B cell (primary cell): Measurements from ENCODE around the gene HSD3B2. TPM values are rescaled to one million over a fixed set of nuclear protein-coding genes. Genes with fewer than 3 reads are reported as not detected.

Experiments
- ATAC-seq: fragments of 200-7000 bp; cut with Tn5 transposase; one replicate; pipeline ENCODE4 v1.10.0; 2021; ENCODE audit warnings: low read depth, mild to moderate bottlenecking, moderate number of reproducible peaks, moderate library complexity
- CTCF ChIA-PET: fragments of 350-600 bp; sonication (Branson Sonifier 250); formaldehyde crosslinking; loops from one replicate; lab custom pipeline; 2021; ENCODE audit warnings: antibody characterized with exemption, inconsistent platforms; lab: Charles Lee
- POLR2A ChIA-PET: fragments of 350-600 bp; sonication (Branson Sonifier 250); formaldehyde crosslinking; loops from one replicate; lab custom pipeline; 2021; ENCODE audit warnings: antibody characterized with exemption; lab: Charles Lee
- DNase-seq: peaks from one replicate; pipeline ENCODE4 v3.0.0; 2013
- H2AFZ ChIP-seq: 2 replicates; pipeline ENCODE4 v1.6.1; 2012; ENCODE audit warnings: mild to moderate bottlenecking, low read depth, low read length; ENCODE audit not compliant: insufficient read depth, poor library complexity, severe bottlenecking
- H3K27ac ChIP-seq, 2 donors: 1 replicate in 1 of 2; 2 replicates in 1 of 2; pipeline ENCODE4 v1.5.1; 2012 to 2013; ENCODE audit warnings: low read length in 2 of 2, mild to moderate bottlenecking in 2 of 2, moderate library complexity in 1 of 2
- H3K27me3 ChIP-seq, 4 experiments: fragments of 200-600 bp in 1 of 4; sonication (generic) in 1 of 4; replicated peaks in 1 of 4; 1 replicate in 2 of 4; 2 replicates in 2 of 4; pipeline versions ENCODE4 v1.6.1 to v1.7.0; 2013 to 2016; ENCODE audit warnings: low read length in 3 of 4, mild to moderate bottlenecking in 2 of 4, mixed read lengths in 1 of 4, moderate library complexity in 1 of 4; ENCODE audit not compliant: insufficient read depth in 4 of 4, control insufficient read depth in 3 of 4; ENCODE audit errors: control extremely low read depth in 1 of 4
- H3K36me3 ChIP-seq, 2 experiments: replicated peaks in 1 of 2; 1 replicate in 1 of 2; 2 replicates in 1 of 2; pipeline versions ENCODE4 v1.6.1 to v1.7.1; 2013; ENCODE audit warnings: low read length in 1 of 2; ENCODE audit not compliant: insufficient read depth in 2 of 2, control insufficient read depth in 1 of 2; ENCODE audit errors: control extremely low read depth in 1 of 2, extremely low read depth in 1 of 2
- H3K4me1 ChIP-seq, 2 donors: fragments of 200-600 bp in 1 of 2; sonication (generic) in 1 of 2; 1 replicate in 1 of 2; 2 replicates in 1 of 2; pipeline versions ENCODE4 v1.5.1 to v1.6.1; 2013 to 2017; ENCODE audit warnings: low read length in 2 of 2; ENCODE audit not compliant: control insufficient read depth in 2 of 2, insufficient read depth in 2 of 2
- H3K4me2 ChIP-seq: replicated peaks from 2 replicates; pipeline ENCODE3; 2012; ENCODE audit warnings: mild to moderate bottlenecking, low read depth, low read length; ENCODE audit not compliant: poor library complexity, severe bottlenecking
- H3K4me3 ChIP-seq, 5 experiments: fragments of 200-600 bp in 1 of 5; sonication (generic) in 1 of 5; 1 replicate in 3 of 5; 2 replicates in 2 of 5; pipeline versions ENCODE4 v1.5.1 to v1.7.0; 2011 to 2016; ENCODE audit warnings: low read length in 4 of 5, mild to moderate bottlenecking in 4 of 5, low read depth in 2 of 5, control low read depth in 1 of 5, moderate library complexity in 1 of 5; ENCODE audit not compliant: insufficient read depth in 1 of 5; ENCODE audit errors: control extremely low read depth in 1 of 5, extremely low read depth in 1 of 5
- H3K79me2 ChIP-seq: fragments of 200-600 bp; sonication (generic); one replicate; pipeline ENCODE4 v1.6.0; 2016; ENCODE audit warnings: low read length; ENCODE audit not compliant: control insufficient read depth, insufficient read depth
- H3K9ac ChIP-seq: fragments of 200-600 bp; sonication (generic); 2 replicates; pipeline ENCODE4 v1.6.1; 2017; ENCODE audit warnings: mild to moderate bottlenecking, low read length, moderate library complexity
- H3K9me3 ChIP-seq, 3 donors: one replicate each; pipeline versions ENCODE4 v1.6.1 to v1.7.1; 2013; ENCODE audit warnings: low read length in 2 of 3; ENCODE audit not compliant: control insufficient read depth in 2 of 3, insufficient read depth in 1 of 3; ENCODE audit errors: control extremely low read depth in 1 of 3
- H4K20me1 ChIP-seq: 2 replicates; pipeline ENCODE4 v1.6.0; 2012; ENCODE audit warnings: mild to moderate bottlenecking, low read length; ENCODE audit not compliant: insufficient read depth, control insufficient read depth, poor library complexity, severe bottlenecking
- H3K27ac Mint-ChIP-seq: one replicate; pipeline ENCODE4 v1.8.0; 2021; ENCODE audit warnings: mixed read lengths
- H3K27me3 Mint-ChIP-seq: one replicate; pipeline ENCODE4 v1.8.0; 2021; ENCODE audit warnings: mixed read lengths
- H3K4me1 Mint-ChIP-seq: one replicate; pipeline ENCODE4 v1.8.0; 2021; ENCODE audit warnings: mixed read lengths
- H3K4me3 Mint-ChIP-seq: one replicate; pipeline ENCODE4 v1.8.0; 2021; ENCODE audit warnings: mixed read lengths
- H3K9me3 Mint-ChIP-seq: one replicate; pipeline ENCODE4 v1.8.0; 2022; ENCODE audit warnings: mixed read lengths; ENCODE audit not compliant: insufficient read depth
- CTCF ChIP-seq: fragments of 200-600 bp; IDR thresholded peaks from one replicate; pipeline ENCODE4 v1.8.0; 2022; ENCODE audit warnings: antibody characterized with exemption, mild to moderate bottlenecking
- EZH2 ChIP-seq: IDR thresholded peaks from 2 replicates; pipeline ENCODE4 v1.6.1; 2012; ENCODE audit warnings: borderline replicate concordance, low read depth, mild to moderate bottlenecking, moderate library complexity, low read length; ENCODE audit not compliant: insufficient read depth, poor library complexity, severe bottlenecking
- WGBS: methylation state at CpG from one replicate; pipeline ENCODE4 v1.1.5; 2013; ENCODE audit warnings: missing lambda C conversion rate; ENCODE audit not compliant: insufficient coverage; 5-methylcytosine and 5-hydroxymethylcytosine counted together
- intact Hi-C: fragments of 100-400 bp; cut with micrococcal nuclease; formaldehyde crosslinking; loops from one replicate; pipeline ENCODE4 v1.10.0; 2022
- polyA plus RNA-seq: library from polyadenylated mRNA; depleted of rRNA; stranded (reverse); fragments of >200 nt; gene quantifications from 2 replicates; pipeline ENCODE4 v1.2.3, GENCODE V29; 2012
- total RNA-seq, 2 donors: library from RNA; stranded (reverse); fragments of 120-200 nt in 1 of 2; gene quantifications; 1 replicate in 1 of 2; 2 replicates in 1 of 2; pipeline versions ENCODE4 v1.2.3 to v1.2.4, GENCODE V29; 2013 to 2022

HSD3B2 gene
- total and polyA plus RNA-seq, 2 donors (not counting 1 experiment from before 2014, with no cell fraction given), result not detected

DNA sequence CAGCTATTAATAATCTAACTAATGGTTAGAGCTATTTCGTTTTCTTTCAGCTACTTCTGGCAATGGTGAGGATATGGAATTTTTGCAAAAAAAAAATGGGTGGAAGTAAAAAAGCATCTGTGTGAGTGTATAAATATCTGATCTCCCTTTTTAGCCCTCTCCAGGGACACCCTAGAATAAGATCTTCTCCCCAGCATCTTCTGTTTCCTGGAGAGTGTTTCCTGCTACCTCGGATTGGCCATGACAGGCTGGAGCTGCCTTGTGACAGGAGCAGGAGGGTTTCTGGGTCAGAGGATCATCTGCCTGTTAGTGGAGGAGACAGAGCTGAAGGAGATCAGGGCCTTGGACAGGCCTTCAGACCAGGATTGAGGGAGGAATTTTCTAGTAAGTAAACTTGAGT lies 23.8 kb downstream of the HSD3B2 start:
- H3K9me3 Mint-ChIP-seq, result no peaks in the 10 kb centered on the region
- H3K27me3 Mint-ChIP-seq, result peaks cover 21% of the 10 kb centered on the region
- intact Hi-C loops, result no loop called here

DNA sequence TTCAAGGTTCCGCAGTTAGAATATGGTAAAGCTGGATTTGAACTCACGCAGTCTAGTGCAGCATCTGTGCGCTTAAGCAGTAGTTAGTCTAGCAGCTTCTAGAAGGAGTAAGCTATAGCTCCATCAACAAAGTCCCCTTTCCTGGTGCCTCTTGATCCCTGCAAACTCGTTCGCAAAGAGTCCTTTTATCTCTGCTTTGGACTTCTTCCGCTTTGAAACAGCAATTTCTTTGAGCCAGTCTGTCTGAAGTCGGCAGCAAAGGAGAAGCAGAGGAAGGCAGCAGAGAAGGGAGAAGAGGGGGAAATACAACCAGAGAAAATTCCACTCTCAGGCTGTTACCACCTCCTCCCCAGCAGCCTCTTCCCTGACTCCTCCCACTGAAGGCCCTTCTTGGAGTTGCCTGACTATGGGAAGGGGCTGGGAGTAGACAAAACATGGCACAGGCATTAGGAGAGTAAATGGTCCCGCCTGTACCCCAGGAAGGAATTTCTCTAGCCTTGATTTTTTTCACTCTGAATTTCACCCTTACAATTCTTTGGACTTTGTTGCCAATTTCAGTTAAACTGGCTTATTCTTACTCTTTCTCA lies 25.9 kb downstream of the HSD3B2 start:
- H3K79me2 ChIP-seq, result no peaks in the 10 kb centered on the region
- ChIA-PET CTCF (no interaction called here), POLR2A (no interaction called here)
- DNase-seq (no peak), ATAC-seq (no peak)
- H4K20me1 ChIP-seq, result no peaks in the 10 kb centered on the region
- WGBS, result 77% methylated on average over 7 of the region's 8 CpGs
- H3K4me1 Mint-ChIP-seq, result no peaks in the 10 kb centered on the region
- no peak overlapping the region for H3K9ac ChIP-seq
- H3K4me2 ChIP-seq, result no peak overlapping the region
- no peaks in the 10 kb centered on the region for H3K27me3 ChIP-seq
- H3K9me3 ChIP-seq, result no peaks in the 10 kb centered on the region
- intact Hi-C loops, result no loop called here
- no peak overlapping the region for H2AFZ ChIP-seq
- H3K27ac ChIP-seq, result no peak overlapping the region
- TF ChIP-seq CTCF (no peak), EZH2 (no peak)
- H3K4me1 ChIP-seq, result no peaks in the 10 kb centered on the region
- H3K4me3 Mint-ChIP-seq, result no peak overlapping the region
- no peaks in the 10 kb centered on the region for H3K9me3 Mint-ChIP-seq
- H3K27me3 Mint-ChIP-seq, result peaks cover 23% of the 10 kb centered on the region
- H3K4me3 ChIP-seq, result no peak overlapping the region
- H3K27ac Mint-ChIP-seq, result no peak overlapping the region
- no peaks in the 10 kb centered on the region for H3K36me3 ChIP-seq

More for the DNA sequence above, 23.8 kb downstream of the HSD3B2 start:
- Histone ChIP-seq H3K9me3 (no peaks in the 10 kb centered on the region), H3K4me1 (no peaks in the 10 kb centered on the region), H3K4me3 (no peak overlapping the region), H3K79me2 (no peaks in the 10 kb centered on the region), H3K27ac (no peak overlapping the region), H3K27me3 (no peaks in the 10 kb centered on the region), H4K20me1 (no peaks in the 10 kb centered on the region), H3K9ac (no peak overlapping the region), H2AFZ (no peak overlapping the region), H3K36me3 (no peaks in the 10 kb centered on the region), H3K4me2 (no peak overlapping the region)
- ATAC-seq (no peak), DNase-seq (no peak)
- Mint-ChIP-seq H3K27ac (no peak overlapping the region), H3K4me3 (no peak overlapping the region), H3K4me1 (no peaks in the 10 kb centered on the region)
- ChIA-PET CTCF (no interaction called here), POLR2A (interaction anchor here (0.7 kb wide), 1 partner anchor 110 kb away, joined by 3 read pairs; no protein-coding TSS in a partner anchor)
- no peak for TF ChIP-seq EZH2
- TF ChIP-seq CTCF, result no peak
- 60% methylated on average over 1 of the region's 2 CpGs for WGBS
